Spleen (tissue), 7 donors: ENCODE results near the gene ZNRF2.

Experiments
- POLR2A ChIP-seq, 3 donors: fragments of 450-650 bp; IDR thresholded peaks; one replicate each; pipeline ENCODE4 v1.5.1; 2017; ENCODE audit warnings: antibody characterized with exemption in 3 of 3, mild to moderate bottlenecking in 1 of 3
- TF ChIP-seq, protein P1 (sequence below), 11 experiments: fragments of 200-600 bp in 7 of 11; fragments of 450-650 bp in 4 of 11; sonication (generic) in 4 of 11; IDR thresholded peaks in 8 of 11; conservative IDR thresholded peaks in 3 of 11; 1 replicate in 7 of 11; 2 replicates in 4 of 11; pipeline versions ENCODE4 v1.4.0 to v1.8.0; 2016 to 2021; ENCODE audit warnings: antibody characterized with exemption in 11 of 11, inconsistent platforms in 4 of 11, mild to moderate bottlenecking in 1 of 11
- donor health status: DM: no; HTN: no; CAD: no; lungs with moderate emphysema.
- donor health status: DM: no; HTN: no; CAD: no.
- donor health status: DM: no; HTN: no; CAD: no.

DNA sequence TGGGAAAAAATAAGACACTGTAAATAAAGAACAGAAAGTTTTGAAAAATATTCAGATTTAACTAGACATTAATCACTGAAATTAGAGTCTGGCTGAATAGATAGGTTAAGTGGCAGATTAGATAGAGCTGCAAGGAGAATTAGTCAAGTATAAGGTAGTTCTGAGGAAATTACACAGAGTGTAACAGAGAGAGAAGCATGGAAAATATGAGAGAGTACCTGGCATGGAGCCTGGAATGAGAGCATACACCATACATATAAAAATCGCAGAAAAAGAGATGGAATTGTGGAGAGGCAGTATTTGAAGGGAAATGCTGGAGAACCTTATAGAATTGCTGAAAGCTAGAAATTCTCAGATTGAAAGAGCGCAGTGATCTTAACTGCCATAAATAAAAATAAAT, 46.9 kb downstream of the ZNRF2 start:
- no peak for TF ChIP-seq POLR2A (IDR thresholded peaks at IDR 0.05)
- TF ChIP-seq, protein P1, sequence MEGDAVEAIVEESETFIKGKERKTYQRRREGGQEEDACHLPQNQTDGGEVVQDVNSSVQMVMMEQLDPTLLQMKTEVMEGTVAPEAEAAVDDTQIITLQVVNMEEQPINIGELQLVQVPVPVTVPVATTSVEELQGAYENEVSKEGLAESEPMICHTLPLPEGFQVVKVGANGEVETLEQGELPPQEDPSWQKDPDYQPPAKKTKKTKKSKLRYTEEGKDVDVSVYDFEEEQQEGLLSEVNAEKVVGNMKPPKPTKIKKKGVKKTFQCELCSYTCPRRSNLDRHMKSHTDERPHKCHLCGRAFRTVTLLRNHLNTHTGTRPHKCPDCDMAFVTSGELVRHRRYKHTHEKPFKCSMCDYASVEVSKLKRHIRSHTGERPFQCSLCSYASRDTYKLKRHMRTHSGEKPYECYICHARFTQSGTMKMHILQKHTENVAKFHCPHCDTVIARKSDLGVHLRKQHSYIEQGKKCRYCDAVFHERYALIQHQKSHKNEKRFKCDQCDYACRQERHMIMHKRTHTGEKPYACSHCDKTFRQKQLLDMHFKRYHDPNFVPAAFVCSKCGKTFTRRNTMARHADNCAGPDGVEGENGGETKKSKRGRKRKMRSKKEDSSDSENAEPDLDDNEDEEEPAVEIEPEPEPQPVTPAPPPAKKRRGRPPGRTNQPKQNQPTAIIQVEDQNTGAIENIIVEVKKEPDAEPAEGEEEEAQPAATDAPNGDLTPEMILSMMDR (IDR thresholded peaks at IDR 0.05 in 8 of 11, conservative IDR thresholded peaks at IDR 0.05 in 3 of 11): no peak
